ENCODE measurements around the gene CSNK2A1. TPM values are rescaled to one million over a fixed set of nuclear protein-coding genes. Genes with fewer than 3 reads are reported as not detected.

The CSNK2A1 gene
- total RNA-seq, 1 experiment from 2014 or later, result 229 TPM

DNA sequence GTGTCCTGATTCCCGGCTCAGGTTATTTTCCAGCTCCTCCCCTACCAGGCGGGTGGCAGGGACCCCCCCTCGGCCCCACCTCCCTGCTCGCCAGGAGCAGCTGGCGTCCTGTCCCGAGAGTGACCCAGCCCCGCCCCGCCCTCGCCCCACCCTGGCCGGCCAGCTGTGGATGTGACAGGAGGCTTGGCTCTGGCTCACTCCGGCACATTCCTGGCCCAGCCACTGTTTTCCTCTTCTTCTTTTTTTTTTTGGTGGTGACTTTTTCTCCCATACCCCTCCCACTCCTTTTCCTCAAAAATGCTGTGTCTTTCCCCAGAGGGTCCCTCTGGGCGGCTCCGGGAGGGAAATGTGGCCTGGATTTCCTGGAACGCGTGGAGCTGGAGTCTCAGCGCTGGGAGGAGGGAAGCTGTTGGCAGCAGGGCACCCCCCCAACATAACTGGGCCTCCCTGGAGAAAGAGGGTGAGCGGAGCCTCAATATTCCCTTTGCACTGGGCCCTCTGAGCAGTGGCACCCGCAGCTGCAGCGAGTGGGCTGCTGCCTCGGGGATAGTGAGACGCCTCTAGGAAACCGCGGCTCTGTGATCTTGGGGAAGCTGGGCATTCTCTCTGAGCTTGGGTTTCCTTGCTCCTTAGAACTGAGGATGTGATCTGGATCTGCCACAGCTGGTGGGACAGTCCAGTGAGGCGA is 28.3 kb upstream of the CSNK2A1 start:
- Histone ChIP-seq H3K18ac (ENCODE audit: insufficient read length, low read depth, low read length) (no peak overlapping the region), H2AK5ac (ENCODE audit: insufficient read length, low read length) (no peak overlapping the region), H3K27ac (ENCODE audit: insufficient read length, low read depth, low read length) (no peak overlapping the region), H3K56ac (ENCODE audit: insufficient read length, low read depth, low read length) (no peak overlapping the region), H4K8ac (replicated peaks; ENCODE audit: insufficient read length, low read depth, low read length) (no peak overlapping the region), H4K20me1 (ENCODE audit: control insufficient read depth, insufficient read depth, insufficient read length) (no peaks in the 10 kb centered on the region), H2BK5ac (ENCODE audit: insufficient read length, low read length) (no peak overlapping the region), H2BK20ac (ENCODE audit: low read depth, low read length, poor library complexity, severe bottlenecking) (no peak overlapping the region), H3T11ph (ENCODE audit: low read length) (no peak overlapping the region), H2BK120ac (ENCODE audit: low read depth, low read length, poor library complexity, severe bottlenecking) (no peak overlapping the region), H3K23ac (ENCODE audit: insufficient read length, low read depth, low read length) (no peak overlapping the region), H3K4me1 (ENCODE audit: insufficient read depth, low read length) (peaks cover 11% of the 10 kb centered on the region), H3K27me3 (ENCODE audit: insufficient read depth, low read length) (no peaks in the 10 kb centered on the region), H3K14ac (ENCODE audit: insufficient read depth, low read length) (no peak overlapping the region), H2BK15ac (ENCODE audit: low read depth, low read length) (no peak overlapping the region), H3K79me1 (ENCODE audit: insufficient read depth, low read depth, low read length, poor library complexity, severe bottlenecking) (no peaks in the 10 kb centered on the region), H3K23me2 (ENCODE audit: insufficient read length, low read depth, low read length, poor library complexity, severe bottlenecking) (no peaks in the 10 kb centered on the region), H3K4ac (ENCODE audit: low read depth, low read length) (no peak overlapping the region), H2BK12ac (ENCODE audit: insufficient read length, low read depth, low read length) (no peak overlapping the region), H3K4me2 (ENCODE audit: insufficient read depth, insufficient read length, low read length) (no peak overlapping the region), H3K79me2 (ENCODE audit: insufficient read depth, low read length) (no peaks in the 10 kb centered on the region), H3K9ac (ENCODE audit: extremely low read depth, insufficient read length, low read length) (no peak overlapping the region), H3K9me3 (ENCODE audit: control insufficient read depth, low read depth, low read length) (no peaks in the 10 kb centered on the region), H4K91ac (ENCODE audit: insufficient read length, low read depth, low read length) (no peak overlapping the region), H4K5ac (ENCODE audit: insufficient read length, low read depth, low read length) (no peak overlapping the region), H2AFZ (ENCODE audit: low read length) (no peak overlapping the region)
- DNase-seq, result peak; percentile 61
- Mint-ChIP-seq H3K4me1 (peaks cover 51 to 52% of the 10 kb centered on the region in 2 experiments), H3K27ac (peak overlapping the region in 1 of 3 experiments; percentile 6; a peak in 1 of 7 replicates), H3K27me3 (ENCODE audit: low read depth) (peaks cover 22% of the 10 kb centered on the region), H3K4me3 (peak overlapping the region in 1 of 2 experiments; percentile 28; a peak in 1 of 5 replicates), H3K9me3 (no peaks in the 10 kb centered on the region), H3K36me3 (ENCODE audit: insufficient read depth in 1 of 3, low read depth in 3 of 3) (peaks cover 0 to 1% (median 0%) of the 10 kb centered on the region in 3 experiments; a peak in 1 of 7 replicates)
- WGBS (ENCODE audit: extremely low coverage, insufficient read length, low lambda C conversion rate), result no CpG with 5 or more reads among the region's 24 CpGs
- no peak for TF ChIP-seq CTCF (conservative IDR thresholded peaks at IDR 0.05)
